PC-9 (cell line): ENCODE data around the gene IGF2. TPM values are rescaled to one million over a fixed set of nuclear protein-coding genes. Genes with fewer than 3 reads are reported as not detected.
A peak's percentile ranks its signal among the peaks of the same experiment; 100 is the strongest.

Source experiments
- BruUV-seq: library from RNA; stranded (reverse); fragments of 400-500 nt; replicated peaks from 2 replicates; lab custom pipeline; 2021; lab: Mats Ljungman, UMichigan
- CTCF ChIA-PET: fragments of 300-600 bp; sonication (Branson Sonifier 250); formaldehyde crosslinking; loops from one replicate; lab custom pipeline; 2022; ENCODE audit warnings: antibody characterized with exemption; lab: Charles Lee
- POLR2A ChIA-PET: fragments of 300-600 bp; sonication (Branson Sonifier 250); formaldehyde crosslinking; loops from one replicate; lab custom pipeline; 2022; ENCODE audit warnings: antibody characterized with exemption; ENCODE audit not compliant: unreplicated experiment; lab: Charles Lee
- DNase-seq, 2 experiments: peaks; one replicate each; pipeline versions ENCODE4 v3.0.0 to v3.0.0-alpha.2; 2015 to 2022; ENCODE audit warnings: mixed read lengths in 1 of 2
- H2AFZ ChIP-seq: fragments of 200-600 bp; sonication (generic); 2 replicates; pipeline ENCODE4 v1.8.1; 2017; ENCODE audit warnings: antibody characterized with exemption
- H3F3A ChIP-seq: fragments of 200-600 bp; sonication (generic); 2 replicates; pipeline ENCODE4 v1.8.1; 2017; ENCODE audit warnings: antibody characterized with exemption, mild to moderate bottlenecking, low read depth; ENCODE audit not compliant: insufficient read depth
- H3K27ac ChIP-seq: fragments of 200-600 bp; sonication (generic); 2 replicates; pipeline ENCODE4 v1.6.1; 2016; ENCODE audit warnings: mixed run types
- H3K27me3 ChIP-seq: fragments of 200-600 bp; sonication (generic); 2 replicates; pipeline ENCODE4 v1.6.1; 2016; ENCODE audit warnings: low read depth, mixed run types; ENCODE audit not compliant: insufficient read depth
- H3K36me3 ChIP-seq: fragments of 200-600 bp; sonication (generic); 2 replicates; pipeline ENCODE4 v1.6.1; 2016; ENCODE audit warnings: low read depth, mixed run types
- H3K4me1 ChIP-seq: fragments of 200-600 bp; sonication (generic); replicated peaks from 2 replicates; pipeline ENCODE4 v1.6.1; 2016; ENCODE audit warnings: mixed run types; ENCODE audit not compliant: insufficient read depth
- H3K4me2 ChIP-seq: fragments of 200-600 bp; sonication (generic); 2 replicates; pipeline ENCODE4 v1.6.1; 2017; ENCODE audit warnings: mixed run types
- H3K4me3 ChIP-seq: fragments of 200-600 bp; sonication (generic); 2 replicates; pipeline ENCODE4 v1.6.1; 2016; ENCODE audit warnings: mixed run types
- H3K79me2 ChIP-seq: fragments of 200-600 bp; sonication (generic); 2 replicates; pipeline ENCODE4 v1.6.1; 2017; ENCODE audit warnings: low read depth, mixed run types
- H3K9me2 ChIP-seq: fragments of 200-600 bp; sonication (generic); 2 replicates; pipeline ENCODE4 v1.8.1; 2017; ENCODE audit warnings: mild to moderate bottlenecking; ENCODE audit not compliant: insufficient read depth
- H3K9me3 ChIP-seq: fragments of 200-600 bp; sonication (generic); 2 replicates; pipeline ENCODE4 v1.8.1; 2016; ENCODE audit warnings: low read depth; ENCODE audit not compliant: insufficient read depth
- H4K20me1 ChIP-seq: fragments of 200-600 bp; sonication (generic); 2 replicates; pipeline ENCODE4 v1.8.1; 2017; ENCODE audit not compliant: insufficient read depth
- CTCF ChIP-seq: fragments of 200-600 bp; sonication (generic); conservative IDR thresholded peaks from 2 replicates; pipeline ENCODE4 v1.6.1; 2017; ENCODE audit warnings: mixed run types, antibody characterized with exemption, mild to moderate bottlenecking, moderate library complexity
- EZH2 ChIP-seq: fragments of 200-600 bp; sonication (generic); IDR thresholded peaks from 2 replicates; pipeline ENCODE4 v1.8.0; 2017; ENCODE audit warnings: antibody characterized with exemption, low read depth
- intact Hi-C: fragments of 100-400 bp; cut with micrococcal nuclease; formaldehyde crosslinking; loops from one replicate; pipeline ENCODE4 v1.10.0; 2022; ENCODE audit not compliant: unreplicated experiment
- total RNA-seq: library from RNA; stranded (reverse); gene quantifications from 2 replicates; pipeline ENCODE4 v1.2.3, GENCODE V29; 2021

The IGF2 gene
- total RNA-seq, 1 experiment from 2014 or later, result 0.24 TPM

DNA sequence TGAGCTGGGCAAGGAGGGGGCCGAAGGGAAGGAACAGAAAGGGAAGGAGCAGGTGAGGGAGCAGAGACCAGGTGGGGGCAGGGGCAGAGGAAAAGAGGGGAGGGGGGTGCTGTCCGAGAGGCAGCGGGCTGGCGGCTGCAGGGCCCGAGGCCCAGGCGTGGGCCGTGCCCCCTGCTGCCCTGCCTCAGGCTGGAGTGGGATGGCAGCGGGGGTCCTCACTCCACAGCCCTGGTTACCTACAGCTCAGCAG, 2.3 kb downstream of the IGF2 start:
- Histone ChIP-seq H3F3A (peaks cover 6% of the 10 kb centered on the region), H2AFZ (no peak overlapping the region), H3K27me3 (peaks cover 18% of the 10 kb centered on the region), H3K4me2 (peak overlapping the region; percentile 59), H3K36me3 (no peaks in the 10 kb centered on the region), H3K27ac (no peak overlapping the region), H3K4me3 (no peak overlapping the region), H3K9me2 (no peaks in the 10 kb centered on the region), H4K20me1 (no peaks in the 10 kb centered on the region), H3K9me3 (no peaks in the 10 kb centered on the region), H3K4me1 (peaks cover under 1% of the 10 kb centered on the region), H3K79me2 (no peaks in the 10 kb centered on the region)
- TF ChIP-seq CTCF, result no peak
- TF ChIP-seq EZH2, result no peak
- intact Hi-C loops, result no loop called here
- ChIA-PET POLR2A (no interaction called here), CTCF (no interaction called here)
- no peak for DNase-seq
- no TSS peak for BruUV-seq

DNA sequence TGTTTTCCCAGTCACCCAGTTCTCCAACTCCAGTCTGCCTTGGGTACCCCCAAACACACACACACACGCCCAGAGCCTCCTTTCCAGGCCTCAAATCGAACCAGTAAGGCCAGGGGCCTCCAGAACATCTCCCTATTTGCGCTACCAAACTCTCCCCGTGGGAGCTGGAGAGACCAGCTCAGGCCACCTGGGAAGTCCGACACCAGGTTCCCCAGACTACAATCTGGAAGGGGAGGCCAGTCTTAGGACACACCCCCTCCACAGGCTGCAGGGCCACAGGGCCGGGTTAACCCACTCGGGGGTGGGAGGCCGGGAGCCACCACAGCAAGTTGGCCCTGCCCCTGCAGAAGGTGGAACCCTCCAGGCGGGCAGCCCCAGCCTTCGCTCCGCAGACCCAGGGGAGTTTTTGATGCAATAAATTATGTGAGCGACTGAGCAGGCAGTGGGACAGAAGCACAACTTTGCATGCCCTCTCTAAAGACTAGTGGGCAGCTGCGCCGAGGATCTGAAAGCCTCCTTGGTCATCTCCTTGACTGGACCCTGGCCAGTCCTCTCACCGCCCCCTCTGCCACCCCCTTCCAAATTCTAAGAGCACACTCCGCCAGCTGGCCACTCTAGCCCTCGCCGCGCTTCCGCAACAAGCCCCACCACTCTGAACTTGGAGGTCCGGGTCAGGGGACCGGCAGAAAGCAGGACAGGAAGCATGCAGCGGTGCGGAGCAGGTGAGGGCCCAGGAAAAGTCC, 2.8 kb downstream of the IGF2 start:
- Histone ChIP-seq H3K9me3 (no peaks in the 10 kb centered on the region), H3K9me2 (no peaks in the 10 kb centered on the region), H2AFZ (no peak overlapping the region), H3K36me3 (no peaks in the 10 kb centered on the region), H3F3A (peaks cover 4% of the 10 kb centered on the region; the same call in 1 of the 2 replicates), H4K20me1 (no peaks in the 10 kb centered on the region), H3K4me2 (no peak overlapping the region), H3K4me1 (no peaks in the 10 kb centered on the region), H3K79me2 (no peaks in the 10 kb centered on the region), H3K27me3 (peaks cover 18% of the 10 kb centered on the region), H3K4me3 (no peak overlapping the region), H3K27ac (no peak overlapping the region)
- DNase-seq, result no peak
- BruUV-seq, result no TSS peak
- TF ChIP-seq EZH2 (no peak), CTCF (no peak)
- ChIA-PET CTCF (no interaction called here), POLR2A (no interaction called here)
- intact Hi-C loops, result no loop called here

- Histone ChIP-seq H4K20me1 (no peaks in the 10 kb centered on the region), H3K4me2 (no peak overlapping the region), H3K9me3 (no peaks in the 10 kb centered on the region), H3K9me2 (no peaks in the 10 kb centered on the region), H3K4me1 (no peaks in the 10 kb centered on the region), H3F3A (no peaks in the 10 kb centered on the region), H3K79me2 (no peaks in the 10 kb centered on the region), H3K4me3 (no peak overlapping the region), H3K27me3 (peaks cover 18% of the 10 kb centered on the region), H3K36me3 (no peaks in the 10 kb centered on the region), H3K27ac (no peak overlapping the region), H2AFZ (no peak overlapping the region)
- BruUV-seq, result no TSS peak
- DNase-seq, result no peak
- no peak for TF ChIP-seq CTCF
- TF ChIP-seq EZH2, result no peak
- ChIA-PET CTCF (no interaction called here), POLR2A (no interaction called here)
- intact Hi-C loops, result no loop called here
These were observed 3.5 kb downstream of the IGF2 start for GRCh38 chr11:2135648-2136201.
